ENCODE measurements around the gene GLRX5. TPM values are rescaled to one million over a fixed set of nuclear protein-coding genes. Genes with fewer than 3 reads are reported as not detected.

The GLRX5 gene
- total RNA-seq, 1 experiment from 2014 or later: 68.8 TPM

- BruUV-seq (replicated peaks): no TSS peak
- no peak for TF ChIP-seq CTCF (conservative IDR thresholded peaks at IDR 0.05; ENCODE audit: low read depth, low read length)
- TF ChIP-seq EZH2 (IDR thresholded peaks at IDR 0.05; ENCODE audit: borderline replicate concordance, low read depth, low read length, poor library complexity, severe bottlenecking): no peak
- intact Hi-C loops (cut with micrococcal nuclease; ENCODE audit: unreplicated experiment): no loop called here
- no peak for DNase-seq (ENCODE audit: low spot score)
- H3K27me3 ChIP-seq (replicated peaks; ENCODE audit: insufficient read depth, low read depth, low read length, poor library complexity): no peaks in the 10 kb centered on the region
- H3K36me3 ChIP-seq (ENCODE audit: insufficient read depth, low read length, poor library complexity, severe bottlenecking): peaks cover 25% of the 10 kb centered on the region
- no peaks in the 10 kb centered on the region for H3K9me3 ChIP-seq (ENCODE audit: low read depth, low read length, poor library complexity, severe bottlenecking)
- POLR2A ChIA-PET (ENCODE audit: low non-redundant PET): no interaction called here
- H3K4me1 ChIP-seq (ENCODE audit: insufficient read depth, low read length, poor library complexity, severe bottlenecking): peaks cover 38% of the 10 kb centered on the region
- no peak overlapping the region for H3K4me3 ChIP-seq (ENCODE audit: low read depth, low read length, poor library complexity, severe bottlenecking)
- CTCF ChIA-PET: interaction anchor here (0.7 kb wide), 1 partner anchor 130 kb away, joined by 3 read pairs; no protein-coding TSS in a partner anchor
- peak overlapping the region; percentile 22 for H3K27ac ChIP-seq (ENCODE audit: low read depth, low read length, poor library complexity, severe bottlenecking)
These were observed 5.6 kb upstream of the GLRX5 start for GRCh38 chr14:95529216-95529615.

GRCh38 chr14:95530473-95531276, 4.2 kb upstream of the GLRX5 start:
- Histone ChIP-seq H3K36me3 (ENCODE audit: insufficient read depth, low read length, poor library complexity, severe bottlenecking) (peaks cover 25% of the 10 kb centered on the region), H3K4me3 (ENCODE audit: low read depth, low read length, poor library complexity, severe bottlenecking) (no peak overlapping the region), H3K9me3 (ENCODE audit: low read depth, low read length, poor library complexity, severe bottlenecking) (no peaks in the 10 kb centered on the region), H3K27me3 (replicated peaks; ENCODE audit: insufficient read depth, low read depth, low read length, poor library complexity) (no peaks in the 10 kb centered on the region), H3K27ac (ENCODE audit: low read depth, low read length, poor library complexity, severe bottlenecking) (no peak overlapping the region), H3K4me1 (ENCODE audit: insufficient read depth, low read length, poor library complexity, severe bottlenecking) (peaks cover 29% of the 10 kb centered on the region)
- intact Hi-C loops (cut with micrococcal nuclease; ENCODE audit: unreplicated experiment): no loop called here
- BruUV-seq (replicated peaks): no TSS peak
- TF ChIP-seq EZH2 (IDR thresholded peaks at IDR 0.05; ENCODE audit: borderline replicate concordance, low read depth, low read length, poor library complexity, severe bottlenecking) (no peak), CTCF (conservative IDR thresholded peaks at IDR 0.05; ENCODE audit: low read depth, low read length) (no peak)
- CTCF ChIA-PET: no interaction called here
- no peak for DNase-seq (ENCODE audit: low spot score)
- POLR2A ChIA-PET (ENCODE audit: low non-redundant PET): no interaction called here

- peak overlapping the region; percentile 92 for H3K4me3 ChIP-seq (ENCODE audit: low read depth, low read length, poor library complexity, severe bottlenecking)
- no peak for DNase-seq (ENCODE audit: low spot score)
- H3K4me1 ChIP-seq (ENCODE audit: insufficient read depth, low read length, poor library complexity, severe bottlenecking): peaks cover 33% of the 10 kb centered on the region
- POLR2A ChIA-PET (ENCODE audit: low non-redundant PET): no interaction called here
- TF ChIP-seq EZH2 (IDR thresholded peaks at IDR 0.05; ENCODE audit: borderline replicate concordance, low read depth, low read length, poor library complexity, severe bottlenecking) (no peak), CTCF (conservative IDR thresholded peaks at IDR 0.05; ENCODE audit: low read depth, low read length) (no peak)
- H3K9me3 ChIP-seq (ENCODE audit: low read depth, low read length, poor library complexity, severe bottlenecking): no peaks in the 10 kb centered on the region
- CTCF ChIA-PET: no interaction called here
- H3K36me3 ChIP-seq (ENCODE audit: insufficient read depth, low read length, poor library complexity, severe bottlenecking): peaks cover 25% of the 10 kb centered on the region
- intact Hi-C loops (cut with micrococcal nuclease; ENCODE audit: unreplicated experiment): no loop called here
- no peak overlapping the region for H3K27ac ChIP-seq (ENCODE audit: low read depth, low read length, poor library complexity, severe bottlenecking)
- H3K27me3 ChIP-seq (replicated peaks; ENCODE audit: insufficient read depth, low read depth, low read length, poor library complexity): no peaks in the 10 kb centered on the region
- no TSS peak for BruUV-seq (replicated peaks)
These were observed 3.4 kb upstream of the GLRX5 start for GRCh38 chr14:95531473-95531872.
